ENCODE measurements around the gene TREX2.

Gene TREX2

GRCh38 chrX:153435845-153436244 is 10.0 kb downstream of the TREX2 start:
- H3K27me3 ChIP-seq (ENCODE audit: insufficient read depth, poor library complexity, severe bottlenecking), result no peaks in the 10 kb centered on the region
- DNase-seq (ENCODE audit: low read depth in 1 of 2, low spot score in 1 of 2), result no peak
- H3K4me3 ChIP-seq (replicated peaks; ENCODE audit: insufficient read depth, low read length), result no peak overlapping the region
- no peak overlapping the region for H3K27ac ChIP-seq (replicated peaks)
- TF ChIP-seq, protein P1, sequence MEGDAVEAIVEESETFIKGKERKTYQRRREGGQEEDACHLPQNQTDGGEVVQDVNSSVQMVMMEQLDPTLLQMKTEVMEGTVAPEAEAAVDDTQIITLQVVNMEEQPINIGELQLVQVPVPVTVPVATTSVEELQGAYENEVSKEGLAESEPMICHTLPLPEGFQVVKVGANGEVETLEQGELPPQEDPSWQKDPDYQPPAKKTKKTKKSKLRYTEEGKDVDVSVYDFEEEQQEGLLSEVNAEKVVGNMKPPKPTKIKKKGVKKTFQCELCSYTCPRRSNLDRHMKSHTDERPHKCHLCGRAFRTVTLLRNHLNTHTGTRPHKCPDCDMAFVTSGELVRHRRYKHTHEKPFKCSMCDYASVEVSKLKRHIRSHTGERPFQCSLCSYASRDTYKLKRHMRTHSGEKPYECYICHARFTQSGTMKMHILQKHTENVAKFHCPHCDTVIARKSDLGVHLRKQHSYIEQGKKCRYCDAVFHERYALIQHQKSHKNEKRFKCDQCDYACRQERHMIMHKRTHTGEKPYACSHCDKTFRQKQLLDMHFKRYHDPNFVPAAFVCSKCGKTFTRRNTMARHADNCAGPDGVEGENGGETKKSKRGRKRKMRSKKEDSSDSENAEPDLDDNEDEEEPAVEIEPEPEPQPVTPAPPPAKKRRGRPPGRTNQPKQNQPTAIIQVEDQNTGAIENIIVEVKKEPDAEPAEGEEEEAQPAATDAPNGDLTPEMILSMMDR (IDR thresholded peaks at IDR 0.05; ENCODE audit: insufficient read depth, low read length), result no peak
- no peak for TF ChIP-seq POLR2AphosphoS5 (IDR thresholded peaks at IDR 0.05; ENCODE audit: low read depth)

- DNase-seq (ENCODE audit: low read depth in 1 of 2, low spot score in 1 of 2), result no peak
- Histone ChIP-seq H3K27me3 (ENCODE audit: insufficient read depth, poor library complexity, severe bottlenecking) (no peaks in the 10 kb centered on the region), H3K27ac (replicated peaks) (no peak overlapping the region), H3K4me3 (replicated peaks; ENCODE audit: insufficient read depth, low read length) (no peak overlapping the region)
- TF ChIP-seq POLR2AphosphoS5 (IDR thresholded peaks at IDR 0.05; ENCODE audit: low read depth) (no peak), SPI1 (IDR thresholded peaks at IDR 0.05; ENCODE audit: borderline replicate concordance, low read depth) (no peak)
These were observed 11.1 kb downstream of the TREX2 start for GRCh38 chrX:153434801-153435200.

GRCh38 chrX:153433781-153434285 is 12.0 kb downstream of the TREX2 start:
- TF ChIP-seq POLR2AphosphoS5 (IDR thresholded peaks at IDR 0.05; ENCODE audit: low read depth) (no peak), GABPA (IDR thresholded peaks at IDR 0.05; ENCODE audit: low read depth) (no peak), SPI1 (IDR thresholded peaks at IDR 0.05; ENCODE audit: borderline replicate concordance, low read depth) (no peak)
- TF ChIP-seq, protein P1 (IDR thresholded peaks at IDR 0.05; ENCODE audit: insufficient read depth, low read length), result no peak
- TF ChIP-seq, protein P2, sequence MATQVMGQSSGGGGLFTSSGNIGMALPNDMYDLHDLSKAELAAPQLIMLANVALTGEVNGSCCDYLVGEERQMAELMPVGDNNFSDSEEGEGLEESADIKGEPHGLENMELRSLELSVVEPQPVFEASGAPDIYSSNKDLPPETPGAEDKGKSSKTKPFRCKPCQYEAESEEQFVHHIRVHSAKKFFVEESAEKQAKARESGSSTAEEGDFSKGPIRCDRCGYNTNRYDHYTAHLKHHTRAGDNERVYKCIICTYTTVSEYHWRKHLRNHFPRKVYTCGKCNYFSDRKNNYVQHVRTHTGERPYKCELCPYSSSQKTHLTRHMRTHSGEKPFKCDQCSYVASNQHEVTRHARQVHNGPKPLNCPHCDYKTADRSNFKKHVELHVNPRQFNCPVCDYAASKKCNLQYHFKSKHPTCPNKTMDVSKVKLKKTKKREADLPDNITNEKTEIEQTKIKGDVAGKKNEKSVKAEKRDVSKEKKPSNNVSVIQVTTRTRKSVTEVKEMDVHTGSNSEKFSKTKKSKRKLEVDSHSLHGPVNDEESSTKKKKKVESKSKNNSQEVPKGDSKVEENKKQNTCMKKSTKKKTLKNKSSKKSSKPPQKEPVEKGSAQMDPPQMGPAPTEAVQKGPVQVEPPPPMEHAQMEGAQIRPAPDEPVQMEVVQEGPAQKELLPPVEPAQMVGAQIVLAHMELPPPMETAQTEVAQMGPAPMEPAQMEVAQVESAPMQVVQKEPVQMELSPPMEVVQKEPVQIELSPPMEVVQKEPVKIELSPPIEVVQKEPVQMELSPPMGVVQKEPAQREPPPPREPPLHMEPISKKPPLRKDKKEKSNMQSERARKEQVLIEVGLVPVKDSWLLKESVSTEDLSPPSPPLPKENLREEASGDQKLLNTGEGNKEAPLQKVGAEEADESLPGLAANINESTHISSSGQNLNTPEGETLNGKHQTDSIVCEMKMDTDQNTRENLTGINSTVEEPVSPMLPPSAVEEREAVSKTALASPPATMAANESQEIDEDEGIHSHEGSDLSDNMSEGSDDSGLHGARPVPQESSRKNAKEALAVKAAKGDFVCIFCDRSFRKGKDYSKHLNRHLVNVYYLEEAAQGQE (IDR thresholded peaks at IDR 0.05; ENCODE audit: insufficient replicate concordance, low read depth), result no peak
- DNase-seq (ENCODE audit: low read depth in 1 of 2, low spot score in 1 of 2), result no peak
- Histone ChIP-seq H3K27me3 (ENCODE audit: insufficient read depth, poor library complexity, severe bottlenecking) (no peaks in the 10 kb centered on the region), H3K4me3 (replicated peaks; ENCODE audit: insufficient read depth, low read length) (no peak overlapping the region), H3K27ac (replicated peaks) (no peak overlapping the region)

DNA sequence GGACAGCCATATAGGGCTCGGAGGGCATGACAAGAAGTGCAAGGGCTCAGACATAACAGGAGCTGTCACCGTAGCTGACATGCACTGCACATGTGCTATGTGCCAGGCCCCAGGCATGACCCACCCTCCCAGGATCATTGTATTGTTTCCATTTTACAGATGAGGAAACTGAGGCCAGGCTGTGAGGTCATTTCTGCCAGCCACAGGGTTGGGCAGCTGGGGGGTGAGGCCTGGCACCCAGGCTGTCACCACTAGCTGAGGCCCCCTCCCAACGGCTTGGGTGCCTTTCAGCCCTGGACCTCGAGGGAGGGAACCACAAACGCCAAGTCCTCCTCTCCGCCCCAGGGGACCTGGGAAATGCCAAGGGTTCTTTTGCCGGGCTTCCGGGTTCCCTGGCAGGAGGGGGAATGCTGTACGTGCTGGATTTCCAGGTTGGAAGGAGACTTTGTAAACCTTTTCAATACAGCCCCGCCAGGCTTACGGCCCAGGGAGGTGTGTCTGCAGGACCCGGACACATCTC is 12.6 kb downstream of the TREX2 start:
- TF ChIP-seq, protein P1 (IDR thresholded peaks at IDR 0.05; ENCODE audit: insufficient read depth, low read length), result no peak
- no peak for TF ChIP-seq POLR2AphosphoS5 (IDR thresholded peaks at IDR 0.05; ENCODE audit: low read depth)
- TF ChIP-seq, protein P2 (IDR thresholded peaks at IDR 0.05; ENCODE audit: insufficient replicate concordance, low read depth), result no peak
- TF ChIP-seq SPI1 (IDR thresholded peaks at IDR 0.05; ENCODE audit: borderline replicate concordance, low read depth), result no peak
- no peak for TF ChIP-seq GABPA (IDR thresholded peaks at IDR 0.05; ENCODE audit: low read depth)
- DNase-seq (ENCODE audit: low read depth in 1 of 2, low spot score in 1 of 2), result no peak
- no peak overlapping the region for H3K27ac ChIP-seq (replicated peaks)
- no peak overlapping the region for H3K4me3 ChIP-seq (replicated peaks; ENCODE audit: insufficient read depth, low read length)
- H3K27me3 ChIP-seq (ENCODE audit: insufficient read depth, poor library complexity, severe bottlenecking), result no peaks in the 10 kb centered on the region

Data from HL-60 (cell line).